GM19099 (cell line): ENCODE measurements around the gene PRXL2C.

ENCODE experiments used
- POLR2A ChIP-seq: IDR thresholded peaks from 3 replicates; pipeline ENCODE4 v1.6.1; 2011; ENCODE audit warnings: low read depth; ENCODE audit not compliant: insufficient read length; ENCODE audit errors: extremely low read depth

The PRXL2C gene, protein sequence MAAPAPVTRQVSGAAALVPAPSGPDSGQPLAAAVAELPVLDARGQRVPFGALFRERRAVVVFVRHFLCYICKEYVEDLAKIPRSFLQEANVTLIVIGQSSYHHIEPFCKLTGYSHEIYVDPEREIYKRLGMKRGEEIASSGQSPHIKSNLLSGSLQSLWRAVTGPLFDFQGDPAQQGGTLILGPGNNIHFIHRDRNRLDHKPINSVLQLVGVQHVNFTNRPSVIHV

DNA sequence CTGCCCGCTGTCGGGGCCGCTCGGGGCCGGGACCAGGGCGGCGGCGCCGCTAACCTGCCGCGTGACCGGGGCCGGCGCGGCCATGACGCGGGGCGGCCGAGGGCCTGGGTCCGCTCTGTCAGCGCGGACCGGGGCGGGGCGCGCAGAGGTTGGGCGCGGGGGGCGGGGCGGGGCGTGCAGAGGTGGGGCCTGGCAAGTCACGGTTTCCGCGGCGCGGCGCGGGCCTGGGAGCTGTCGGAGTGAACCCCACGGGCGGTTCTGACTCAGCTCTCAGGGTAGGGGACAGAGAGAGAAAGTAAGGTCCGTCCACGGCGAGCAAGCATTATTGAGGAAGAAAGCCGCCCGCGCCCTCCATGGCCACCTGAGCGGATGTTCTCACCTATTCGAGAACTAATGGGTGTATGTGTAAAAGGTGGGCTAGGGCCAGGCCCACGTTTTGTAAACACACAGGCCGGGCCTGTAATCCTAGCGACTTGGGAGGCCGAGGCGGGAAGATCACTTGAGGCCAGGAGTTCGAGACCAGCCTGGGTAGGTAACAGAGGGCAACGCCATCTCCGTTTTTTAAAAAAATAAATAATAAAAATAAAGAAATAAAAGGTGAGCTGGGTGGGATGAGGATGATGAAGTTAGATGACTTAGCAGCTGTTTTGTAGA lies at the start of gene PRXL2C:
Gene PRXL2C (minus strand): TSS at position 120 of the 654 bp plus-strand sequence. CDS start 36 bp downstream, at position 84.
- TF ChIP-seq POLR2A: peak; percentile 10

DNA sequence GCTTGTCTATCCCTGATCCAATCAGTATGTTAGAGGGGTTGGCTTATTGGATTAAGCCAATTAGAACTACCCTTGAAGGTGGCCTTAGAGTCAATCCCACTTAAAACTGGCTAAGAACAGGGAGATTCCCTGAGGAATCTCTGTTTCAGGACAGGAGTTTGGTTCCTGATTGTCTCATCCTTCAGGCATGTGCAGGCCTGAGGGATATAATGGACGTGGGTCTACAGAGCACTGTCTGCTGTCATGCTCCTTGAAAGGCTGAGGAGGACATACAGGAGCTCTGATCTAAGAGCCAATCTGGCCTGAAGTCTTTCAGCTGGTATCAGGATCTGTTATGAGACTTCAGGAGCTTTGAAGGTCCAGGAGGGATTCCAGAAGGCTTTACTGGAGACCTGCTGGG lies 36.2 kb upstream of the PRXL2C start:
- no peak for TF ChIP-seq POLR2A

- no peak for TF ChIP-seq POLR2A
These were observed 33.8 kb upstream of the PRXL2C start for GRCh38 chr9:96688745-96689464.

DNA sequence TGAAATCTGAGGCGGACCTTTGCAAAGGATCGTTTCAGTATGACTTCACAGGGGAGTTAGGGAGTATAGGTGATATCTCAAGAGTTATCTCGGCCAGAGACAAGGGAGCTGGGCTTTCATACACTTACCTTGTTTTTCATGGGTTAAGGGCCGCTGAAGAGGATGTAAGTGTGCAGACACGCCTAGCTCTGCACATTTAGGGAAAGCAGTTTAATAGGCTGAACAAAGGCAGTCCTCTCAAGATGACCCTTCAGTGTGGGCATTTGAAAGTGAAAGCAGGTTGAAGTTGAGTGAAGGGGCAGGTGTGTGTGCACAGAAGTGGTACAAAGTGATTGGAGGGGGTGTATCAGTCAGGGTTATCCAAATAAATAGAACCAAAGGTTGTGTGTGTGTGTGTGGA lies 33.1 kb upstream of the PRXL2C start:
- no peak for TF ChIP-seq POLR2A

DNA sequence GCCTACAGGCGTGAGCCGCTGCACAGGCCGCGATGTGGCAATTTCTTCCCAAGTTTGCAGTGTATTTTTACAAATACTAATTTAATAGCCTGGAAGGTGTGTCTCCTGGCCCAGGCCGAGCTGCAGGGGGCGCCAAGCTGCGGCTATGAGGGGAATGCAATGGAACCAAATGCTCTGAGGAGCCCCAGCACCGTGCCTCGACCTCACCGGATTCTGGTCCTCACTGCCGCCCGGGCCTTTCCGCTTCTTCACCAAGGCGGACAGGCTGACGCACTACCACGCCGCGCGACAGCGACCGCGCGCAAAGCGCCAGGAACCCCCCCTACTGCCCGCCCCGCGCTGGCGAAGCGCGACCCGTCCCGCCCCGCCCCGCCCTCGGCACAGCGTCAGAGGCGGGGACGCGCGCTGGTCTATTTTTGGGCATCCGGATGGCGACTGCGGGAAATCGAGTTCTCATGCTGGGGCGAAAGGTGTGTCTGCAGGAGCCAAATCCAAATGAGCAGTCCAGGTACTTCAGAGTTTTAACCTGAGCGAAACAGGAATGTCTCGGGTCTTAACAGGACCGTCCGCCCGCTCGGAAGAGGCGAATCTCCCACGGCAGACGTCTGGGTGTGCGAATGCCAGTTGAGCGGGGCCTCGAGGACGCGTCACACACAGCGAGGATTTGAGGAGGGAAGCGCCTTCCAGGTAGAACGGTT lies 31.7 kb upstream of the PRXL2C start:
- no peak for TF ChIP-seq POLR2A

DNA sequence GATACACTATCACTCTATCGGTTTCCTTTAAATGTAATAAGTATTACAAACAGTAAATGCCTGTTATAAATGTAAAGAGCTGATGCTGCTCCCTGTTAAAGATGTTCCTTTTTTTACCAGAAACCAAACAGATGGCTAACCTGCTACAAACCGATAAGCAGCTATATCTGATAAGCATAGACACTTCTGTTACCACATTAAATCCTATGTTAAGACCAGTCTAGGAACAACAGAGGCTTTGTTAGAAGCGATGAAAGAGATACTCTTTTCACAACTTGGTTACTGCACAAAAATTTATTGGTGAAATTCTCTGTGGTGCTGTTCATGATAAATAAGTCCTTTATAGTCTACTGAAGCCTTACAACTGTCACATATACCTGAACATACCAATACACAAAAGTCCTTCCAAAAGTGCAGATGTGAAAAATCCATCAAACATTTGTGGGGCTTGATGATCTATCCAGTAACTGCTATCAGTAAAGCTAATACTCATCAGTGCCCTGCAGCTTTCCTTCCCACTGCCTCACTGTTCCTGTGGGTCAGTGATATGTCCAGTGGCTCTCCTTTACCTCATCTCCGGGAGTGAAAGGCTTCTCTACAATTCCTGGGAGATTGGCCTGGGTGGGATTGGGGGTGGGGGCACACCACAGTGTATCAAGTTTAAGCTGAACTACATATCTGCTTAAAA lies 25.8 kb upstream of the PRXL2C start:
- no peak for TF ChIP-seq POLR2A

DNA sequence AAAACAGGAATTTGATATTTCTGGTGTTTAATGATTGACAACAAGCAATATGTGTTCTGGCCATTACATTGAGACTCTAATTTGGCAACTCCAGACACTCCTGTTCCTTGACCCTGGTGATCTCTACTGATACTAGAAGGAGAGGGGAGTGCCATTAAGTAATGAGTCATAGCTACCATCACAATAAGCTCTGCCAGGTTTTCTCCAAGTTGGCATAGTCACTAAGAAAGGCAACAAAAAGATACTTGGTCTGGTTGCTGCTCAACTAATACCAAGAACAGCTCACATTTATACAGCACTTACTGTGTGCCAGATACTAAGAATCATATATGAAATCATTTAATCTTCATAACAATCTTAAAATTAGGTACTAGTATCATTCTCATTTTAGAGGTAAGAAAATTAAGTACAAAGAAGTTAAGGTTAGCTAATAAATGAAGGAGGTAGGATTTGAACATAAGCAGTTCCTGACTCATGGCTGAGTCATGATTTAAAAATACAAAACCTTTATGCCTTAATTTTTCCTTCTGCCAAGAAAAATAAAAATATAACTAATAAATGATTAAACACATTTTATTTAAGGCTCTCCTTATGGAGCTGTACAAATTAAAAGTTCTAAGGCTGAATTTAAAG lies 19.9 kb upstream of the PRXL2C start:
- no peak for TF ChIP-seq POLR2A

- TF ChIP-seq POLR2A: no peak
These were observed 13.9 kb upstream of the PRXL2C start for GRCh38 chr9:96668868-96669534.

DNA sequence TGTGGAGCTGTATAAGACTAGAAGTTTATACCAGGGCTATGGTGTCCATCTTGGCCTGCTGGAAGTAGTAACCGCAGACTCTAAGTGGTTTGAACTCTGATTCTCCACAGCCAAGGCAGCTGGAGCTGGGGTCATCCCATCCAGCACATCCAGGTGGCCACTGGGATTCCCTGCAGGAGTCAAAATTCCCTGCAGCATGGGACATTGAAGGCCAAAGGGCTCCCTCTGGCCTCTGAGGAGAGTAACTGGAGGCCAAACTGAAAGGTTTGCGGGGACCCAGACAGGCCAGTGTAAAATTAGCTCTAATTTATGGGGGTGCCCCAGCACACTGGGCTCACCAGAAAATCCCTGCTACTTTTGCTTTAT lies 12.2 kb upstream of the PRXL2C start:
- no peak for TF ChIP-seq POLR2A

GRCh38 chr9:96665789-96666188 lies 10.7 kb upstream of the PRXL2C start:
- TF ChIP-seq POLR2A: no peak

GRCh38 chr9:96663506-96664120 lies 8.5 kb upstream of the PRXL2C start:
- no peak for TF ChIP-seq POLR2A

DNA sequence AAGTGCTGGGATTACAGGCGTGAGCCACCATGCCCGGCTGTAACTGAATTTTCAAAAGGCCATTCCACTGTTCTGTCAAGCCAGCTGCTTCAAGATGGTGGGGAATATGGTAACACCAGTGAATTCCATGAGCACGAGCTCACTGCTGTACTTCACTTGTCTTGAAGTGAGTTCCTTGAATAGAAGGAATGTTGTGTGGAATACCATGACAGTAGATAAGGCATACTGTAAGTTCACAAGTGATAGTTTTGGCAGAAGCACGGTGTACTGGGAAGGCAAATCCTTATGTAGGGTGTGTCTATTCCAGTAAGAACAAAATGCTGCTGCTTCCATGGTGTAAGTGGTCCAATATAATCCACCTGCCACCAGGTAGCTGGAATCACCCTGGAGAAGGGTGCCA lies 6.6 kb upstream of the PRXL2C start:
- no peak for TF ChIP-seq POLR2A

GRCh38 chr9:96660692-96661248 lies 5.7 kb upstream of the PRXL2C start:
- no peak for TF ChIP-seq POLR2A

- no peak for TF ChIP-seq POLR2A
These were observed 493 bp downstream of the PRXL2C start for GRCh38 chr9:96654450-96655197.
